Motor neuron (in vitro differentiated cells): ENCODE results near the gene CAMK2B. TPM values are rescaled to one million over a fixed set of nuclear protein-coding genes. Genes with fewer than 3 reads are reported as not detected.
A peak's percentile ranks its signal among the peaks of the same experiment; 100 is the strongest.
"Not testable (repeated sequence)": the region's sequence is repeated elsewhere in the genome, so short reads cannot be mapped to it uniquely, and the experiment has no call there.

Experiments used
- ATAC-seq, 8 experiments: fragments of 200-7000 bp; cut with Tn5 transposase; replicated peaks in 6 of 8; 2 replicates each; pipeline ENCODE4 v1.8.0; 2021; ENCODE audit warnings: mild to moderate bottlenecking in 8 of 8, moderate library complexity in 8 of 8
- H3K27ac ChIP-seq, 2 donors: fragments of 250-450 bp; sonication (Bioruptor Pico); 2 replicates each; pipeline ENCODE4 v1.9.0; 2021; ENCODE audit warnings: antibody characterized with exemption in 2 of 2, mild to moderate bottlenecking in 2 of 2, moderate library complexity in 1 of 2
- H3K4me1 ChIP-seq, 2 donors: fragments of 250-450 bp; sonication (Bioruptor Pico); replicated peaks in 1 of 2; 2 replicates each; pipeline ENCODE4 v1.6.1; 2021; ENCODE audit warnings: antibody characterized with exemption in 2 of 2, mild to moderate bottlenecking in 2 of 2, moderate library complexity in 1 of 2
- H3K4me3 ChIP-seq, 5 donors: fragments of 250-450 bp; sonication (Bioruptor Pico); 2 replicates each; pipeline ENCODE4 v1.9.0; 2021; ENCODE audit warnings: antibody characterized with exemption in 5 of 5, mild to moderate bottlenecking in 5 of 5, moderate library complexity in 4 of 5
- WGBS, 10 experiments: fragments of 450-650 bp; shearing (Covaris generic); methylation state at CpG; one replicate each; pipeline ENCODE4 v1.0.0; 2022; 5-methylcytosine and 5-hydroxymethylcytosine counted together
- in situ Hi-C, 9 experiments: fragments of 400-800 bp; cut with MboI; loops; one replicate each; pipeline ENCODE4 v1.15.0; 2021; ENCODE audit warnings: low sequenced_read_pairs in 9 of 9, low pct_unique_long_range_greater_than_20kb in 2 of 9; ENCODE audit not compliant: unreplicated experiment in 9 of 9
- total RNA-seq, 8 experiments: library from RNA; unstranded; fragments of 300-600 nt; gene quantifications; 2 replicates each; pipeline versions ENCODE4 v1.2.3 to v1.2.4, GENCODE V29; 2022

CAMK2B gene
- total RNA-seq, 8 experiments from 2014 or later, result 2.2 to 23.4 (median 9.9) TPM

- ATAC-seq, result peak in 4 of 8 experiments; percentile 3 to 52 (median 17)
- WGBS, 10 experiments, result 0 to 80% (median 25%) methylated on average over 1 to 2 of the region's 9 CpGs; no CpG with 5 or more reads in 6 of the 10 experiments
- Histone ChIP-seq H3K27ac (no peak overlapping the region), H3K4me1 (peaks cover 11 to 20% of the 10 kb centered on the region in 2 donors), H3K4me3 (no peak overlapping the region)
- in situ Hi-C loops, result loop anchor here in 2 of 9 experiments (25.0 kb wide), 2 partner anchors 177 to 273 kb away; partner anchors contain the start of genes NUDCD3 (in 2 of the 2) and DBNL (in 1 of the 2)
Measured at GRCh38 chr7:44213877-44214388, 111.5 kb downstream of the CAMK2B start.

GRCh38 chr7:44213206-44213876 lies 112.1 kb downstream of the CAMK2B start:
- no peak overlapping the region for H3K4me3 ChIP-seq
- no peak overlapping the region for H3K27ac ChIP-seq
- WGBS, 10 experiments, result 73 to 100% (median 90%) methylated on average over 1 to 3 of the region's 3 CpGs; no CpG with 5 or more reads in 5 of the 10 experiments
- in situ Hi-C loops, result loop anchor here in 2 of 9 experiments (25.0 kb wide), 2 partner anchors 176 to 274 kb away; partner anchors contain the start of genes NUDCD3 (in 2 of the 2) and DBNL (in 1 of the 2)
- H3K4me1 ChIP-seq, result peaks cover 5 to 14% of the 10 kb centered on the region in 2 donors
- ATAC-seq, result no peak

GRCh38 chr7:44212581-44213184 lies 112.7 kb downstream of the CAMK2B start:
- Histone ChIP-seq H3K27ac (no peak overlapping the region), H3K4me3 (no peak overlapping the region), H3K4me1 (peaks cover 0 to 8% of the 10 kb centered on the region in 2 donors)
- ATAC-seq, result no peak
- WGBS, 10 experiments, result 52 to 100% (median 100%) methylated on average over 1 to 3 of the region's 7 CpGs; no CpG with 5 or more reads in 7 of the 10 experiments
- in situ Hi-C loops, result loop anchor here in 2 of 9 experiments (25.0 kb wide), 2 partner anchors 175 to 275 kb away; partner anchors contain the start of genes NUDCD3 (in 2 of the 2) and DBNL (in 1 of the 2)

- WGBS, 10 experiments, result 39 to 87% (median 77%) methylated on average over 1 to 6 of the region's 6 CpGs; no CpG with 5 or more reads in 3 of the 10 experiments
- ATAC-seq, result peak in 5 of 8 experiments; percentile 4 to 62 (median 49)
- Histone ChIP-seq H3K27ac (no peak overlapping the region), H3K4me1 (peaks cover 0 to 7% of the 10 kb centered on the region in 2 donors), H3K4me3 (no peak overlapping the region)
- in situ Hi-C loops, result loop anchor here in 2 of 9 experiments (25.0 kb wide), 2 partner anchors 175 to 275 kb away; partner anchors contain the start of genes NUDCD3 (in 2 of the 2) and DBNL (in 1 of the 2)
Measured at GRCh38 chr7:44212018-44212417, 113.4 kb downstream of the CAMK2B start.

- H3K4me1 ChIP-seq, result peaks cover 0 to 7% of the 10 kb centered on the region in 2 donors
- in situ Hi-C loops, result loop anchor here in 2 of 9 experiments (25.0 kb wide), 2 partner anchors 174 to 276 kb away; partner anchors contain the start of genes NUDCD3 (in 2 of the 2) and DBNL (in 1 of the 2)
- H3K27ac ChIP-seq, result no peak overlapping the region
- ATAC-seq, result no peak
- 80 to 100% (median 99%) methylated on average over 1 to 6 of the region's 10 CpGs; no CpG with 5 or more reads in 4 of the 10 experiments for WGBS, 10 experiments
- no peak overlapping the region for H3K4me3 ChIP-seq
Measured at GRCh38 chr7:44211126-44211675, 114.2 kb downstream of the CAMK2B start.

GRCh38 chr7:44210107-44210506 lies 115.3 kb downstream of the CAMK2B start:
- Histone ChIP-seq H3K27ac (no peak overlapping the region), H3K4me1 (peaks cover 0 to 7% of the 10 kb centered on the region in 2 donors), H3K4me3 (no peak overlapping the region)
- no peak for ATAC-seq
- in situ Hi-C loops, result loop anchor here in 2 of 9 experiments (25.0 kb wide), 2 partner anchors 173 to 277 kb away; partner anchors contain the start of genes NUDCD3 (in 2 of the 2) and DBNL (in 1 of the 2)
- 72 to 100% (median 95%) methylated on average over 1 to 5 of the region's 5 CpGs; no CpG with 5 or more reads in 1 of the 10 experiments for WGBS, 10 experiments

GRCh38 chr7:44208085-44208484 lies 117.3 kb downstream of the CAMK2B start:
- in situ Hi-C loops, result loop anchor here in 2 of 9 experiments (25.0 kb wide), 2 partner anchors 171 to 279 kb away; partner anchors contain the start of genes NUDCD3 (in 2 of the 2) and DBNL (in 1 of the 2)
- no peak overlapping the region for H3K4me3 ChIP-seq
- 90 to 100% (median 98%) methylated on average over 1 to 5 of the region's 7 CpGs; no CpG with 5 or more reads in 4 of the 10 experiments for WGBS, 10 experiments
- peaks cover 0 to 2% of the 10 kb centered on the region in 2 donors for H3K4me1 ChIP-seq
- ATAC-seq, result no peak
- H3K27ac ChIP-seq, result no peak overlapping the region

GRCh38 chr7:44206008-44206407 lies 119.4 kb downstream of the CAMK2B start:
- in situ Hi-C loops, result loop anchor here in 2 of 9 experiments (25.0 kb wide), 2 partner anchors 169 to 281 kb away; partner anchors contain the start of genes NUDCD3 (in 2 of the 2) and DBNL (in 1 of the 2)
- Histone ChIP-seq H3K27ac (no peak overlapping the region), H3K4me1 (peaks cover 0 to 12% of the 10 kb centered on the region in 2 donors), H3K4me3 (no peak overlapping the region)
- 60 to 100% (median 90%) methylated on average over 2 to 3 of the region's 5 CpGs; no CpG with 5 or more reads in 3 of the 10 experiments for WGBS, 10 experiments
- peak in 3 of 8 experiments; percentile 26 to 70 (median 42) for ATAC-seq

GRCh38 chr7:44201813-44202212 lies 123.6 kb downstream of the CAMK2B start:
- WGBS, 10 experiments, result 0 to 13% (median 6%) methylated on average over 1 to 8 of the region's 8 CpGs; no CpG with 5 or more reads in 1 of the 10 experiments
- H3K27ac ChIP-seq, result peak overlapping the region; percentile 80 to 97
- in situ Hi-C loops, result loop anchor here in 2 of 9 experiments (25.0 kb wide), 2 partner anchors 165 to 285 kb away; partner anchors contain the start of genes NUDCD3 (in 2 of the 2) and DBNL (in 1 of the 2)
- H3K4me1 ChIP-seq, result peaks cover 0 to 12% of the 10 kb centered on the region in 2 donors
- peak in 2 of 8 experiments; percentile 5 for ATAC-seq
- H3K4me3 ChIP-seq, result peak overlapping the region; percentile 65 to 99 (median 77)

GRCh38 chr7:44200699-44201461 lies 124.5 kb downstream of the CAMK2B start, which contains the start of gene YKT6:
Gene YKT6 (plus strand): TSS chr7:44200978. CDS start chr7:44201136, 158 bp downstream.
- WGBS, 10 experiments, result 0 to 3% (median 0%) methylated on average over 3 to 6 of the region's 58 CpGs; no CpG with 5 or more reads in 6 of the 10 experiments
- in situ Hi-C loops, result loop anchor here in 2 of 9 experiments (25.0 kb wide), 2 partner anchors 164 to 286 kb away; partner anchors contain the start of genes NUDCD3 (in 2 of the 2) and DBNL (in 1 of the 2)
- Histone ChIP-seq H3K4me1 (peaks cover 0 to 12% of the 10 kb centered on the region in 2 donors), H3K4me3 (peak within 1 kb of the TSS; percentile 65 to 99 (median 77)), H3K27ac (peak within 1 kb of the TSS; percentile 80 to 97)
- ATAC-seq, result peak; percentile 95 to 99 (median 97)

- no CpG with 5 or more reads among the region's 3 CpGs for WGBS, 10 experiments
- in situ Hi-C loops, result loop anchor here in 2 of 9 experiments (25.0 kb wide), 2 partner anchors 163 to 287 kb away; partner anchors contain the start of genes NUDCD3 (in 2 of the 2) and DBNL (in 1 of the 2)
- not testable (repeated sequence) for ATAC-seq
Measured at GRCh38 chr7:44200163-44200562, 125.2 kb downstream of the CAMK2B start.

More at GRCh38 chr7:44200163-44200562, 125.2 kb downstream of the CAMK2B start:
- H3K27ac ChIP-seq, result not testable (repeated sequence)
- peaks cover 0 to 12% of the 10 kb centered on the region in 2 donors for H3K4me1 ChIP-seq
- peak overlapping the region in 2 of 5 donors; percentile 77 to 98 for H3K4me3 ChIP-seq
